ENCODE results near the gene DIP2A.

DNA sequence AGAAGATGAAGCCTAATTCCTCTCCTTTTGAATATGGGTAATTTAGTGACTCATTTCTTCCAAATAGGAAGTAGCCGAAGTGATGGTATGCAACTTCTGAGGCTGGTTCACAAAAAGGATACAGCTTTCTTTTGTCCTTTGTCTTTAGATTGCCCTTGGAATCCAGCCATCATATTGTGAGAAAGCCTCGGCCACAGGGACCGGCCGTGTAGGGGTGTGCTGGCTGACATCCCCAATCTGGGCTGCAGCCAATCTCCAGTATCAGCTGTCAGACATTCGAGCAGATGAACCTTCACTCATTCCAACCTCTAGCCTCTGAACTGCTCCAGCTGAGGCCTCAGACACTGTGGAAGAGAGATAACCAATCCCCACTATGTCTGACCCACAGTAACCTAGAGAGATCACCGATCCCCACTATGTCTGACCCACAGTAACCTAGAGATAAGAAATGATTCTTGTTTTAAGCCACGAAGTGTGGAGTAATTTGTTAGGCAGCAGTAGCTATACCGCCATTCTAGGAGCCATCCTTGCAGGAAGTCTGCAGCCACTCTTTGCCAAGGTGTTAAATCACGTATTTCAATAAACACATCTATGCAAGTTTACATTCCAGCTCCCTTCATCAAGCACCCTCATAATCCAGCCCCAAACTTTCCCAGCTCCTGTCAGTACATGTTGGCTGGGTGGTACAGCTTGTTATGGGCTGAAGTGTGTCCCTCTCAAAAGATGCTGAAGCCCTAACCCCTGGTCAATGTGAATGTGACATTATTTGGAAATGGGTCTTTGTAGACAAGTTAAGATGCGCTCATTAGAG is 2.9 kb upstream of the DIP2A start:
- TF ChIP-seq, protein P1, sequence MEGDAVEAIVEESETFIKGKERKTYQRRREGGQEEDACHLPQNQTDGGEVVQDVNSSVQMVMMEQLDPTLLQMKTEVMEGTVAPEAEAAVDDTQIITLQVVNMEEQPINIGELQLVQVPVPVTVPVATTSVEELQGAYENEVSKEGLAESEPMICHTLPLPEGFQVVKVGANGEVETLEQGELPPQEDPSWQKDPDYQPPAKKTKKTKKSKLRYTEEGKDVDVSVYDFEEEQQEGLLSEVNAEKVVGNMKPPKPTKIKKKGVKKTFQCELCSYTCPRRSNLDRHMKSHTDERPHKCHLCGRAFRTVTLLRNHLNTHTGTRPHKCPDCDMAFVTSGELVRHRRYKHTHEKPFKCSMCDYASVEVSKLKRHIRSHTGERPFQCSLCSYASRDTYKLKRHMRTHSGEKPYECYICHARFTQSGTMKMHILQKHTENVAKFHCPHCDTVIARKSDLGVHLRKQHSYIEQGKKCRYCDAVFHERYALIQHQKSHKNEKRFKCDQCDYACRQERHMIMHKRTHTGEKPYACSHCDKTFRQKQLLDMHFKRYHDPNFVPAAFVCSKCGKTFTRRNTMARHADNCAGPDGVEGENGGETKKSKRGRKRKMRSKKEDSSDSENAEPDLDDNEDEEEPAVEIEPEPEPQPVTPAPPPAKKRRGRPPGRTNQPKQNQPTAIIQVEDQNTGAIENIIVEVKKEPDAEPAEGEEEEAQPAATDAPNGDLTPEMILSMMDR (IDR thresholded peaks at IDR 0.05), result no peak
- no peak for TF ChIP-seq POLR2A (IDR thresholded peaks at IDR 0.05)
